ENCODE results near the gene CNTNAP2.

DNA sequence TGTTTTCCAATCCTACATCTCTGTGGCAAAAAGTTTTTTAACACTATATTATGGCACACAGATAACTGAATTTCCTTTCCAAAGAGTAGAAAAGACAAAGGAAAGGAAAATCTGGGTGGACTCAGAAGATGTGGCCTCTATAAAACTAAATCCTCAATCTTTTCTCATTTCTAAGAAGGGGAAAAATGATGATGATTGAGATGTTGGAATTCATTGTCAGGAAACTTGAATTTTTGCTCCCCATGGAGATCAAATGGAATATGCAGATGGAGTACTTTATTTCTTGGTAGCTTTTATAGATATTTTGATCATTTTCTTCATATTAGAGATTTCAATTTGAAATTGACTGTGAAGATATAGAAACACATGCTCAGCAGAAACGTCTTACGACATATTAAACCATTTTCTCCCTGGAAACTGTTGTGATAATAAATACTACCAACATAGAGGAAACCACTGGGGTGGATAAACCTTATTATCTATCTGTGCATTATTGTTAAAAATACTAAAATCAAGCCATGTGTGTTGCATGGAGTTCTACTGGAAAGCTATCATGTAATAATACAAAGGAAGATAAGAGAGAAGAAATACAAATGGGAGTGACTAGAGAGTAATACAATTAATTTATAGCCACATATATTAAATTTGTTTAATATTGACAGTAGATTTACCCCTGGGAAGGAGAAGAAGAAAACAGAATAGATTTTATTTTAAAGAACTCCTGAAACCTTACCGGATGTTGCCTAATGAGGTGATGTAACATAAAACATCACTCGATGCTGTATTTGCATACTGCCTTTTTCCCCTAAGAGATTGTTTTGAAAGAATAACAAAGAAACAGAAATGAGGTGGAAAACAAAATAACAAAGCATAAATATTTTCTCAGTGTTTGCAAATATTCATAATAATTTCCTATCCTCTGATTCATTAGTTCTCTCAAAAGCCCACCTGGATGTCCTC, 1542.7 kb downstream of the CNTNAP2 start:
- TF ChIP-seq, protein P1, sequence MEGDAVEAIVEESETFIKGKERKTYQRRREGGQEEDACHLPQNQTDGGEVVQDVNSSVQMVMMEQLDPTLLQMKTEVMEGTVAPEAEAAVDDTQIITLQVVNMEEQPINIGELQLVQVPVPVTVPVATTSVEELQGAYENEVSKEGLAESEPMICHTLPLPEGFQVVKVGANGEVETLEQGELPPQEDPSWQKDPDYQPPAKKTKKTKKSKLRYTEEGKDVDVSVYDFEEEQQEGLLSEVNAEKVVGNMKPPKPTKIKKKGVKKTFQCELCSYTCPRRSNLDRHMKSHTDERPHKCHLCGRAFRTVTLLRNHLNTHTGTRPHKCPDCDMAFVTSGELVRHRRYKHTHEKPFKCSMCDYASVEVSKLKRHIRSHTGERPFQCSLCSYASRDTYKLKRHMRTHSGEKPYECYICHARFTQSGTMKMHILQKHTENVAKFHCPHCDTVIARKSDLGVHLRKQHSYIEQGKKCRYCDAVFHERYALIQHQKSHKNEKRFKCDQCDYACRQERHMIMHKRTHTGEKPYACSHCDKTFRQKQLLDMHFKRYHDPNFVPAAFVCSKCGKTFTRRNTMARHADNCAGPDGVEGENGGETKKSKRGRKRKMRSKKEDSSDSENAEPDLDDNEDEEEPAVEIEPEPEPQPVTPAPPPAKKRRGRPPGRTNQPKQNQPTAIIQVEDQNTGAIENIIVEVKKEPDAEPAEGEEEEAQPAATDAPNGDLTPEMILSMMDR (IDR thresholded peaks at IDR 0.05; ENCODE audit: insufficient read depth, low read length, poor library complexity, severe bottlenecking), result no peak
- TF ChIP-seq EZH2phosphoT487 (conservative IDR thresholded peaks at IDR 0.05; ENCODE audit: low read length), result no peak
